AG20443 (cell line): ENCODE data around the gene DUSP2.

ENCODE experiments used
- DNase-seq: peaks from one replicate; pipeline ENCODE4 v3.0.0; 2012; ENCODE audit warnings: low spot score, mixed read lengths

DUSP2 gene

DNA sequence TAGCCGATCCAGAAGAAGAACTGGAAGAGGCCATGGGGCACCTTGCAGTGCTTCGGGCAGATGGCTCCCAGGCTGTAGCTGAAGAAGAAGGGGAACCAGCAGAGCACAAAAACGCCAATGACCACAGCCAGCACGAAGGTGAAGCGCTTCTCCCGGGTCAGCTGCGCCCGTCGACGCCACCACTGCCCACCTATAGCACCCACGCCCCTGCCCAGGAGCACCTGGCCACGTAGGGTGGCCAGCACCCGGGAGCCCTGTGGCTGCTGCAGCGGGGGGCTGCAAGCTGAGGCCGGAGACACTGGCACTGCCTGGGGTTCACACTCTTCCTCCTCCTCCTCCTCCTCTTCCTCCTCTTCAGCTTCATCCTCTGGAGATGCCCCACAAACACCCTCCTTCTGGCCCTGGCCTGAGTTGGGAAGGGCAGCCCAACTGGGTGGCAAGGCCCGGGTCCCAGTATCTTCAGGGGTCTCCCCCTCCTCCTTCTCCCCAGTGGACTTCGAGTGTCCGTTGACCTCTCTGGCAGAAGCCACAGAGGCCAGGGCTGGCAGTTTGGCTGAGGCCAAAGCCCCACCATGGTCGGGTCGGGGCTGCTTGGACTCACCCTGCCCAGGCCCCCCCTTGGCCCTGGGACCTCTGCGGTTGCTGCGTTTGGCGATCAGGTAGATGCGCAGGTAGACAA is 30.2 kb downstream of the DUSP2 start:
- no peak for DNase-seq

DNA sequence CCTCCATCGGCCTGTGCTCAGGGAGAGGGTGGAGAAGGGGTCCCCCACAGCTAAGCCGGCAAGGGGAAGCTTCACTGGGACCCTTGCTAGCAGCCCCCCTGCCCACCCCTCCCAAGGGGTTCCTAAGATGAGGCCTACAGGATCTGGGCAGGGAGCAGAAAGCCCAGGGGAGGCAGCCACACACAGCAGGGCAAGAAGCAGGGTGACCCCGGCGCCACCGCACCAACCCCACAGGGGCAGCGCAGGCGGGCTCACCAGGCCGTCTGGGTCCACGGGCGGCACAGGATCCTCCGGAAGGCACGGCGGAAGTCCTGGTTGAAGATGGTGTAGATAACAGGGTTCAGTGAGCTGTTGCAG is 30.7 kb downstream of the DUSP2 start:
- no peak for DNase-seq

DNA sequence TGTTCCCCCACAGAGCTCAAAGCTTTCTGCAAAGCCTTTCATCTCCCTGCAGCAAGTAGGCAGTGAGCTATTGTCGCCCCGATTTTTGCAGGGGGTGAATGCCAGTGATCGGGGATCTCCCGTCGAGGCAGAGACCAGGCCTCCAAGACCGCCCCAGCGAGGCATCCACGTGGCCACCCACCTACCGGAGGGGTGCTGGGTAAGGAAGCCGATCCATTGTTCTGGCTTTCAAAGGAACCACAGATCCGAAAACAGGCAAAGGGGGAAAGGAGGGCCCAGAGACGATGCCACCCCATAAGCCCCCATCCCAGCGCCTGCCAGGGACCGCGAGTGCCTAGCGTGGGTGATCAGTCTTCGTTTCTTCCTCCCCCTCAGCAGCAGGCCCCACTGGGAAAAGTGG is 31.3 kb downstream of the DUSP2 start:
- no peak for DNase-seq

DNA sequence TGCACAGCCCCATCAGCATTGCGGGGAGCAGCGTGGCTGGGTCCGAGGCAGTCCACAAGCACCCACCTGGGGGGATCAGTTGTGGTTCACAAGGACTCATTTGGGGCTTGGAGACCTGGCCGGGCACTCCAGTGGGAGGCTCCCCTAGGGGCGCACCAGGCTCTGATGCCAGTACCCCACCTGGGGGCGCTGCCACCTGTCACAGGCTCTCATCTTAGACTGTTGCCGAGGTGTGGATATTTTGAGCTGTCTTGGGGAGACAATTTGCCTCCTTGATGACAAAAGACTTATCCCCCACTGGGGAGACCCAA is 31.9 kb downstream of the DUSP2 start:
- no peak for DNase-seq

DNA sequence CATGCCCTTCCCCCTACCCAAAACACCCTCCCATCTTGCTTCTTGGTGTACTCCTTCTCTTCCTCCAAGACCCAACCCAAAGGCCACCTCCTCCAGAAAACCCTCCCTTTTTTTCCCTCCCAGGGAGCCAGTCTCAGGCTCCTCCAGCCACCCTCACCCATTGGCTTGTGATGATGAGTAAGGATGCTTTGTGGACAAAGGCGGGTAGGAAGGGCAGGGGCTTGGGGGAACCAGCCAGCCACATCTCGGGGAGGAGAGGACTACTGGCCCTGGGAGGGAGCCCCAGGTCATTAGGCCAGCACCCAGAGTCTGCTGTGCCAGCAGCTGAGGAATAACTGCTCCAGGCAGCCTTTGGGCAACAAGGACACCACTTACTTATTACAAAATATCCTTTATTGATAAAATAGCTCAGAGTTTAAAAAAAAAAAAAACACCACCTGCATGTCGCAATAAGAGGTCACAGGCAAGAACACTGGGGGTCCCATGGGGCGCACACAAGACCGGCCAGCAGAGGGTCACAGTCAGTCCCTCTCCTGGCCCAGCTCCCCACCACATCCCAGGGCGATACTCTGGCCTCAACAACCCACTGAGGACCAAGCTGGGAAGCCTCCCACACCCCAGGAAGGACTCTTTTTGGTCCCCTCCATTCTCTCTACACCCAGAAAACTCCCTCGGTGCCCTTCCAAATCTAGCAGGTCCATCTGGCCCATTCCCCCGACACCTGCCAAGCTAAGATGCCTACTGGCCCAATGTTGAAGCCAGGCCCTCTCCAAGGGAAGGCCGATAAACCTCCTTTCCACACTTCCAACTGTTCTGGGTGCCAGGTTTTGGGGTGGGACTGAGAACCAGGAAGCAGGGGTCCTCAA is 32.5 kb downstream of the DUSP2 start:
- no peak for DNase-seq

DNA sequence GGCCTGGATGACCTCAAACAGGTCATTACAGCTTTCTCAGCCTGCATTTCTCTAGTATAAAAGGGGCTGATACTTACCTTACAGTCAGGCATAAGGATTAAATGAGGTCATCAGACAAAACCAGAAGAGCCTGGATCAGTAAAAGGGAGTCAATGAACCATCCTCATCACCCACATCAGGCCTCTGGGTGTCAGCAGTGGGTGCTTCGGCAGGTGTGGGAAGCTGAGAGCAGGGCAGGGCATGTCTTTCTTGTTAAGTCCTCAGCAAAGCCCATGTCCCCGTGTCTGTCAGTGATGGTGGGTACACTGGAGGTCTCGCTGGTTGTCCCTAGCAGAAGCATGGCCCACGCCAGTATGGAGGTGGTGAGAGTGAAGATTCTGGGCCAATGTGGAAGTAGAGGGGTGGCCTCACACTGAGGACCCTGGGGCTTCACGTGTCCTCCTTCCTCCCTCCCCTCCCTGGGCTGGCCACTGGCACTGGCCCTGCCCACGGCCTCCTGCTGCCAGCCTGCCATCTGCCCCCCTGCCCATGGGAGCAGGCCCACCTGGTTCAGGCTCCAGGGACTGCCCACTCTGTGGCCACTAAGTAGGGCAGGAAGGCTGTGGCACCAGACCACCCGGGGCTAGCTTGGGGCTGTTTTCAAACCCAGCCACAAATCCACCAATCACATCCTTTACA is 33.3 kb downstream of the DUSP2 start:
- no peak for DNase-seq

DNA sequence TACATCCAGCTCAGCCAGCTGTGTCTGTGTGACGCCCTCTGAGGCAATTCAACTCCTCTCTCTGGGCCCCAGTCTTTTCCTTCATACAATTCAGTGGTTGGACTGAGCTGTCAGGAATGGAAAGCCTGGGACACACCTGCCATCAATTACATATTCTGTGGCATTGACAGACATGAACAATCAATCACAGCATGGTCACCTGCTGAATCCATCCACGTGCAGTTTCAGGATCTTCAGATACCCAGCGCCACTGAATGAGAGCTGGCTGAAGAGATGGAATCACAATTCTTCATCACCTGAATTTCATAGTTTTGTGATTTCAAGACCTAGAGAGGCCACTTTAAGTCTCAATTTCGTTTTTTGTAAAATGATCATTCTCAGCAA is 34.0 kb downstream of the DUSP2 start:
- no peak for DNase-seq

DNA sequence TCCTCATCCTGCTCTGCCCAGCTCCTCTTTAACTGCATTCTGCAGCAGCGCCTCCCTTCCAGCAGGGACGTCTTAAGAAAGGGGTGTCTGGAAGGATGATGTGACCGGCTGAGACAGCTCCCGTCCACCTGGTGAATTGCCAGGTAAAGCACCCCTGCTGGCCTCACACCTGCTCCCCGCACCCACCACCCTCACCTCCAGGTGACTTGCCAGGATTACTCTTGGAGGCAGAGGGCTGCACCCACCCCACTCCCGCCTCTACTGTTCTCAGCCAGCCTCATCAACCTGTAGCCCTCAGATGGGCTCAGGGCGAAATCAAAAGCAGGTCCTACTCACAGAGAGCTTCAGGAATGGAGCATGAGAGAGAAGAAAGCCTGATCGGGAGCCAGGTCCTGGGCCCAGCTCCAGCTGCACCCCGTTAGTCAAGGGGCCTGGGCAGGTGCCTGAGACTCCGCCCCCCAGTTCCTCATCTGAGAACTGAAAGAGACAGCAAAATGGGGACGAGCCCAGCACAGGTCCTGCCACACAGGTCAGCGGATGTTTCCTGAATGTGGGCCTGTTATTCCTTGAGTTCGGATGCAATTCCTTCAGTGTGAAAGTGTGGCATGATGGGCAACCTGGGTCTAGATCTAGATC is 34.5 kb downstream of the DUSP2 start:
- DNase-seq, result no peak

DNA sequence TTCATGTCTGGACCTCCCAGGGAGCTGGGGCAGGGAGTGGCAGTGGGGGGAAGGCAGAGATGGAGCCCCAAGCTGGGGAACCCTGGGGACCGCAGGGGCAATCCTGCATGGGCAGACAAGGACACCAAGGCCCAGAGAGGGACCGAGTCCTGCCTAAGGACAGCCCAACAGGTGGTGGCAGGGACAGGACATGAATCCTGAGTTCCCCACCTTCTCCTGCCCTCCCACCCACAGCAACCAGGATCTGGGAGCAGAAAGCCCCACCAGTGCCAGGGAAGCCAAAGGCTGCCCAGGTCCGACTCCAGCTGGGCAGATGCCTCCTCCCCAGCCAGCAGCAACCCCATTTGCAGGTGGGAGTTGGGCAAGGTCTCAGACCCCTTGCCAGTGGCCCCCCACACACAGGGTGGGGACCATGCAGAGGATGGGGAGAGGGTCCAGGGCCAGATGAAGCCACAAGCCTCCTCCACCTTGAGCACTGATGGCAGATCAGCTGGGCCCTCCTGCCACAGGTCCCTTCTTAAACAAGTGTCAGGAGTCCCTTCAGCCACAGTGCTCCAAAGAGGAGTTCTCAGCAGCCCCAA is 35.2 kb downstream of the DUSP2 start:
- DNase-seq, result no peak

DNA sequence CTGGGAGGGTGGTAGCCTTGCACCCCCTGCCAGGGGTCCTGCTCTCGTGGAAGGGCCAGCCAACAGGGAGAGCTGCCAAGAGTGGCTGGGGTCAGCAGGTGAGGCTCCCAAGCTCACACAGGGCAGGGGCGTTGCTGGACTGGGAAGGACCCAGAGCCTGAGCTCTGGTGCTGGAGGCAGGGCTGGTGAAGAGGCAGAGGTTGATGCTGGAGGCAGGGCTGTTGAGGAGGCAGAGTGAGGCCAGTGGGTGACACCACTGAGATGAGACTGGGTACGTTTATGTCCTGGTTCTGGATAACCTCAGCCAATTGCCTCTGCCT is 35.9 kb downstream of the DUSP2 start:
- DNase-seq, result no peak

DNA sequence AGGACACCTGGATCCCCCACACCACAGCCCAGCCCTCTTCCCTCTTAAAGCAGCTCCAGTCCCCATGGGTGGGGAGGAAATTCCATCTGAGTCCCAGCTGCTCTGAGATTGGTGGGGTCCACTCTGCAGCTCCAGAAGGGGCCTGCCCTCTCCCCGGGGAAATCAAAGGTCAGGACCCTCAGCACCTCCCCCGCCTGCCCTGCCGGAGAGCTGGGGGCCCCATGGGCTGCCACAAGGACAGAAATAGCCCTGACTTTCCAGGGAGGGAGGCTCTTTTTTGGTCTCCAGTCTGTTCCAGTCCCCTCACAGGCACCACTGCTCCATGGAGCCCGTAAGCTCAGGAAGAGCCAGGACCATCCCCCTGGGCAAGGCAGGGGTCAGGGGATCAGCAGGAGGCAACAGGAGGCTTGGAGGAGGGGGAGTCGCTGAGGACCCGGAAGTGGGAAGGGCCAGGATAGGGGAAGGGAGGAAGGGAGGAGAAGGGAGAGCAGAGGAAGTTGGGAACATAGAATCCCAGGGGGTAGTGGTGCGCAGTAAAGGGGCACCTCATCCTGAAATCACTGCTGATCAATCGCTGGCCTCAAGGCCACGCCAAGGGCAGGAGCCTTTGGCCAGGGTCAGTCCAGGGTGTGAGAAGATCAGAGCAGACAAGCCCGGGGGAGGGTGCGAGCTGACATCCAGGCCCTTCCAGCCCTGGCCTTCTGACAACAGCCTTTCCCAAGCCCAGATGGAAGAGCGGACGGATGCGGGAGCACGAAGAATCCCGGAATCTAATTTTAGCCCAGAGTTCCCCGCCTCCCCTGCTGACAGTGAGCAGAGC is 36.5 kb downstream of the DUSP2 start:
- peak; percentile 49 for DNase-seq

DNA sequence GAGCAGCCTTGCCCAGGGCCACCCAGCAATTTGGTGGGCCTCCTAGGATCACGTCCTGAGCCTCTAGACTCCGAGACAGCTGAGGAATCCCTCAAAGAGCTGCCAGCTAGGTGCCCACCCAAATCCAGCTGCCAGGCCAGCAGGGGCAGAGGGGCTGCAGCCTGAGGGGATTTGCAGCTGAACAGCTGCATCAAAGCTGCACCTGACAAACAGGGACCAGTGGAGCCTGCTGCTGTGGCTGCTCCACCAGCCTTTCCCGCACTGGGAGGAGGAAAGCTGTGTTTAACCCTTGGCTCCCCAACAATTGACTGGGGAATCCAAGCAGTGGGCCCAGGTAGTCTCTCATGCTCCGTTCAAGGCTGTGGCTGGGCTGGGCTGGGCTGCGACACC is 37.1 kb downstream of the DUSP2 start:
- no peak for DNase-seq

DNA sequence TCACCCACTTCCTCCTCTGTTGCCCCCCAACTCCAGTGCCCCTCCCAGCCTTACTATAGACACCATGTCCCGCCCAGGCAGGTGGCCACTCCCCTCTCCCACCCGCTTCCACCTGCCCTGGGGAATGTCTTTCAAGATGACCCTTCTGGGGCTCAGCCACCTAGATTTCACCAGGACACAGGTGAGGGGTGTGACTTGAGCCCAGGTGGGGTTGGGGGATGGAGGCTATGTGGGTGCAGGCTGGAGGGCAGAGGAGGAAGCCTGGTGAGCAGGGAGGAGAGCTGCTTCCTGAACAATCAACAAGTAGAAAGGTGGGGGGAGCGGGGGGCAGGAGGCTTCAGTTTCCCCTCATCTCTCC is 37.6 kb downstream of the DUSP2 start:
- DNase-seq, result no peak

DNA sequence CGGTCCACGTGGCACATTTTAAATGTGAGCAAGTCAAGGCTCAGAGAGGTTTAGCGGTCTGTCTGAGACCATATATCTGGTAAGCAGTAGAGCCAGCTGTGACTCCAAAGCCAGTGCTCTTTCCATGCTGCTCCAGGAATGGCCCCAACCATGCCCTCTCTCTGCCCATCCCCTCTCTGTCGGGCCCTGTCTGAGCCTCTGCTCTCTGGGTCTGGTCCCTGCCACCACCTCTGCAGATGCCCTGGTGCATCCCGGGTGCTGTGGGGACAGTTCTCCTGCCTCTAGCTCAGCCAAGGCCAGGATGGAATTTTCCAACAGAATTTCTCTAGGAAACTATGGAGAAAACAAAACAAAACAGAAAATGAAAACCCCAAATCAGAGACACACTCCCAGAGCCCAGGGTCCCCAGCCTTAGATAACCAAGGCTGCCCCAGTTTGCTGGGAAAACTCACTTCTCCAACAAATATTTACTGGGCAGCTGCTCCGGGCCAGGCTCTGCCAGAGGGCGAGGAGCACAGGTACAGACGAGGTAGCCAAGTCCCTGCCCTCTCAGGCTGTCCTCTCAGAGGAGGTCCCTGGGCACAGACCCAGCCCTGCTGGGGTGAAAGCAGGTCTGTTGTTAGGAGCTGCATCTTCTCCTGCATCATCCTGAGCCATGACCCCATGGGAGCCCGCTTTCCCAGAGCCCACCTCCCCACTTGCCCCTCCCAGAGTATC is 38.1 kb downstream of the DUSP2 start:
- DNase-seq, result no peak

DNA sequence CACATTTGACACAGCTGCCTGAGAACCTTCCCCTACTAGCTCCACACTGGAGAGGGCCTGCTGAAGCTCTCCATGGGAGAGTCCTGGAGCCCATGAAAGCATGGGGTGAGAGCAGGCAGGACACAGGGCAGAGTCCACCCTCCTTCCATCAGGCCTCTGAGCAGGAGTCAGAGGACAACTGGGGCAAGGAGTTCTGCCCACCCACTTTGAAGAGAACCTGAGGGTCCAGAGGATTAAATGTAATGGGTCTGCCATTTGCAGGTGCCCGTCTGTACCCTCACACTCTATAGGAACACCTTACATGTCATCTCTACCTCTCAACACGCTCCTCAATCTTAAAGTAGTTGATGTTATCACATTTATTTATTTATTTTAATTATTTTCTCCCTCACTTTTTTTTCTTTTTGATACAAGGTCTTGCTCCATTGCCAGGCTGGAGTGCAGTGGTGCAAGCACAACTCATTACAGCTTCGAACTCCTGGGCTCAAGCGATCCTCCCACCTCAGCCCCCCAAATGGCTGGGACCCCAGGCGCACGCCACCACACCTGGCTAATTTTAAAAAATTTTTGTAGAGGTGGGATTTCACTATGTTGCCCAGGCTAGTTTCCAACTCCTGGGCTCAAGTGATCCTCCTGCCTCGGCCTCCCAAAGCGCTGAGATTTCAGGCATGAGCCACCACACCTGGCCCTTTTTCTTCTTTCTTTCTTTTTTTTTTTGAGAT is 39.1 kb downstream of the DUSP2 start:
- DNase-seq, result no peak

DNA sequence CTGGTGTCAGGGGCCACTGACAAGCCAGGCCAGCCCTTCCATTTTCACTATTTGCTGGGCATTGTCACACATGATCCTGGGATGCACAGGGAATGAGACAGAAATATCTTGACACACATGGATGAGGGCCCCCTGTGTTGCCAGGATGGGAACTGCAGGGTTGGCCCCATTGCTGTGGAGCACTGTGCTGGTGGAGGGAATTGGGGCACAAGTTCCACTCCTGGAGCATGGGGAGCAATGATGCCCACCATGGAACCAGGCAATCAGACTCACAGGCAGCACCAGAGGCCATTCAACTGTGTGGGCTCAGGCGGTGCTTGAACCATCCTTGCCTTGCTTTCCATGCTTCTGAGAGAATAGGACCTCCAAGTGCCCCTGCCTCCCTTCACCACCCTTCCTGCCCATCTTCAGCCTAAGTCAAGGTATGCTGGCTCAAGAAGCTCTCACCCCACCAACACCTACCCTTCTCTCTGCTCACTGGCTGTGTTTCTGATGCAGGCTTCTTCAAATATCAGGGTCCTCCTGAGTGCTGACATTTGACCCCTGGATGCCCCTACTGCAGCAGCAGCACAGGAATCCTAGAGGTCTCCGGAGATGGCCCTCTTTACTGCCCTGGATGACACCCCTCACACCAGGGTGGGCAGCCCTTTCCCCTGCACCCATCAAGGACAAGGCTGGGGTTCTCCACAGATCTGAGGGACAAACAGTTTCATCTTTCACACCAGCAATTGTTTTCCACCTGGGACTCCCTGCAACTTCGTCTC is 39.9 kb downstream of the DUSP2 start:
- DNase-seq, result no peak

DNA sequence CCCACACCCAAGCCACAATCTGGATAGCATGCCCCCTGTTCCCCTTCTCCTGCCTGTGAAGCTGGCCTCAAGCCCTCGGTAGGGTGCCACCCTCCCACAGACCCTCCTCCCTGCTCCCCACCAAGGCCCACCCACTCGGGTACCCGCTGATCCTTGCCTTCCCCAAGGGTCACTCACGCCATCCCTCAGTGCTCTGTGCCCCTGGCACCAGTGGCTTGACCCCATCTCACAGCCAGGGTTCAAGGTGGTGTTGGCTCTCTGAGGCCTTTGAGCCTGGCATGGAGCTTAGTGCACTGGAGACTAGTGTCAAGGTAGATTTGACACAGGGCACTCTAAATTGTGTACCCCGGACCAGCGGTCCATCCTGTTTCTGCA is 40.8 kb downstream of the DUSP2 start:
- no peak for DNase-seq

DNA sequence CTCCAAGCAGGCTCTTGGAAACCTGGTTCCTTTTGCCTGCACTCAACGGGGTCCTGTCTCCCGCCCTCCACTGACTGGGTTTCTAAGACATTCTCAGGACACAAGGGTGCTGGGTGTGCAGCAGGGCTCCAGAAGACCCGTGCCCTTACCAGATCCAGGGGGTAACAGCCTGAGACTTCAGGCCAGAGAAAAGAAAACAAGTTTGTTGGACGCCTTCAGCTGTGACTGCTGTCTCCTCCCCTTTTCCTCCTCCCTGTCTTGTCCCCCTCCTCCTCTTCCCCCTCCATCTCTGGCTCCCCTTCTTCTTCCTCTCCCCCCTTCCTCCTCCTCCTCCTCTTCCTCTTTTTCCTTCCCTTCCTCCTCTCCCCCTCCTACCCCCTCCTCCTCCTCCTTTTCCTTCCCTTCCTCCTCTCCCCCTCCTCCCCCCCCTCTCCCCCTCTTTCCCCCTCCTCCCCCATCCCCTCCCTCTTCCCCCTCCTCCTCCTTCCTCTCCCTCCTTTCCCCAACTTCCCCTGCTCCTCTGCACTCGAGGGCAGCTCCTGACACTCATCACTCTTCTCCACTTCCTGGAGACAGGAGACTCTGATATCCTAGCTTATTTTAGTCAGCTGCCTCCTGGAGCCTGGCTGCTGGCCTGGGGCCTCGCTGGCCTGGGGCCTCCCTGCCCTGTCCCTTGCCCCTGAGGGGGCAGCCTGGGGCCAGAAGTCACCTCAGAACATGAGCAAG is 41.3 kb downstream of the DUSP2 start:
- DNase-seq, result no peak

DNA sequence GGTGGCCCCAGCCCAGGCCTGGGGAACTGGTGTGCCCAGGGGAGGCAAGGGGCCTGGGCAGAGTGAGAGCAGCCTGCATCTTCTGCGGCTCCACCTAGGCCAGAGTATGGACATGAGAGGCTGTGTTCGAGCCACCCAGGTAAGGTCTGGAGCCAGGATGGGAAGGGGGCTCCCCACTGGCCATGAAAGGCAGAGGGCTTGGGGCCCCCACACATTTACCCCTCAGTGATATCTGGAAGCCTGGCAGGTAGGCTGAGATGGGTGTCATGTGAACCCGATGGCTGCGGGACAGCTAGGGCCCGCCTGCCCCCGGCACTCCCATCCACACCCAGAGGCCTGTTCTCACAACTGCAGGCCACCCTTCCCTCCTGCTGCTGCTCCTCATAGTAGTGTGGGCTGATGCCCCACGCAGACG is 42.0 kb downstream of the DUSP2 start:
- no peak for DNase-seq
